GM18517 (cell line): ENCODE measurements around the gene TP63.

Experiments used
- ATAC-seq: cut with Tn5 transposase; IDR thresholded peaks from one replicate; pipeline ENCODE4 v1.9.1; 2021; ENCODE audit warnings: mild to moderate bottlenecking, moderate library complexity; ENCODE audit not compliant: unreplicated experiment

TP63 gene

GRCh38 chr3:189806171-189806951 is 175.2 kb downstream of the TP63 start:
- no peak for ATAC-seq

GRCh38 chr3:189808246-189809007 is 177.2 kb downstream of the TP63 start:
- no peak for ATAC-seq

GRCh38 chr3:189809583-189809982 is 178.4 kb downstream of the TP63 start:
- no peak for ATAC-seq

GRCh38 chr3:189812806-189813465 is 181.7 kb downstream of the TP63 start:
- no peak for ATAC-seq

GRCh38 chr3:189813647-189814240 is 182.6 kb downstream of the TP63 start:
- no peak for ATAC-seq

- ATAC-seq, result no peak
These were observed 189.2 kb downstream of the TP63 start for GRCh38 chr3:189820365-189820720.

GRCh38 chr3:189821262-189821661 is 190.1 kb downstream of the TP63 start:
- ATAC-seq, result no peak

GRCh38 chr3:189822726-189823125 is 191.5 kb downstream of the TP63 start:
- ATAC-seq, result no peak

GRCh38 chr3:189824629-189825312 is 193.6 kb downstream of the TP63 start:
- no peak for ATAC-seq

GRCh38 chr3:189826566-189826965 is 195.4 kb downstream of the TP63 start:
- ATAC-seq, result no peak

GRCh38 chr3:189827108-189827507 is 195.9 kb downstream of the TP63 start:
- ATAC-seq, result no peak

GRCh38 chr3:189830401-189830800 is 199.2 kb downstream of the TP63 start:
- ATAC-seq, result no peak

GRCh38 chr3:189833266-189833665 is 202.1 kb downstream of the TP63 start:
- no peak for ATAC-seq

GRCh38 chr3:189833996-189834395 is 202.8 kb downstream of the TP63 start:
- no peak for ATAC-seq

- no peak for ATAC-seq
These were observed 203.3 kb downstream of the TP63 start for GRCh38 chr3:189834462-189834861.

GRCh38 chr3:189836795-189837194 is 205.6 kb downstream of the TP63 start:
- no peak for ATAC-seq

- no peak for ATAC-seq
These were observed 207.1 kb downstream of the TP63 start for GRCh38 chr3:189838291-189838690.

GRCh38 chr3:189839576-189839975 is 208.4 kb downstream of the TP63 start:
- no peak for ATAC-seq

- no peak for ATAC-seq
These were observed 210.4 kb downstream of the TP63 start for GRCh38 chr3:189841473-189842205.
